ENCODE measurements around the gene FBXL20.
"Not testable (repeated sequence)": the region's sequence is repeated elsewhere in the genome, so short reads cannot be mapped to it uniquely, and the experiment has no call there.

FBXL20 gene

DNA sequence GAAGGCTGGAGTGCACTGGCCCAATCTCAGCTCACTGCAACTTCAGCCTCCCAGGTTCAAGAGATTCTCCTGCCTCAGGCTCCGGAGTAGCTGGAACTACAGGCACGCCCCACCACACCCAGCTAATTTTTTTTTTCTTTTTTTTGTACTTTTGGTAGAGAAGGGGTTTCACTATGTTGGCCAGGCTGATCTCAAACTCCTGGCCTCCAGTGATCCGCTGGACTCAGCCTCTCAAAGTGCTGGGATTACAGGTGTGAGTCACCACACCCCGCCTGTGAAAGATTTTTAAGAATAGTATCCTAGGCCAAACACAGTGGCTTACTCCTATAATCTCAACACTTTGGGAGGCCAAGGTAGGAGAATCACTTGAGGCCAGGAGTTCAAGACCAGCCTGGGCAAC is 33.6 kb downstream of the FBXL20 start:
- H3K4me3 ChIP-seq (ENCODE audit: low read length); H3K36me3 ChIP-seq (ENCODE audit: insufficient read depth, low read length); H3K27me3 ChIP-seq (ENCODE audit: control insufficient read depth, insufficient read depth, low read length); H3K9ac ChIP-seq (ENCODE audit: low read depth, low read length); H3K4me2 ChIP-seq (ENCODE audit: low read length); H3K9me3 ChIP-seq (replicated peaks; ENCODE audit: low read length): not testable (repeated sequence)
- peaks cover 14% of the 10 kb centered on the region for H3K4me1 ChIP-seq (ENCODE audit: control insufficient read depth, insufficient read depth, low read length)

DNA sequence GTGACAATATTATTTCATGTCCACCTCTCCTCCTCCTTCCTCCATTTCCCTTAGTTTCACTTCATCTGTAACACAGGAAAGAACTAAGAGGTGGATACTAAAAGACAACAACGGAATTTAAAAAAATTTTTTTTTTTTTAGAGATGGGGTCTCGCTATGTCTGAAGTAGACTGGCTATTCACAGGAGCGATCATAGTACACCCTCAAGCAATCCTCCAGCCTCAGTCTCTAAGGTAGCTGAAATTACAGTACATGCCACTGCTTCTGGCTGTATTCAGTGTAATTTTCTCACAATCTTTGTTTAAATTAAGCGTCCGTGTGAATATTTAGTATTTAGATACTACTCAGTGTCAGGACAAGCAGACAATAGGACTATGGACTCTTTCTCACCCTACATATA is 35.6 kb downstream of the FBXL20 start:
- Histone ChIP-seq H3K4me3 (ENCODE audit: low read length) (no peak overlapping the region), H3K4me1 (ENCODE audit: control insufficient read depth, insufficient read depth, low read length) (peaks cover 14% of the 10 kb centered on the region), H3K36me3 (ENCODE audit: insufficient read depth, low read length) (no peaks in the 10 kb centered on the region), H3K9me3 (replicated peaks; ENCODE audit: low read length) (no peaks in the 10 kb centered on the region), H3K4me2 (ENCODE audit: low read length) (peak overlapping the region; percentile 61), H3K9ac (ENCODE audit: low read depth, low read length) (no peak overlapping the region), H3K27me3 (ENCODE audit: control insufficient read depth, insufficient read depth, low read length) (no peaks in the 10 kb centered on the region)

- H3K36me3 ChIP-seq (ENCODE audit: insufficient read depth, low read length): no peaks in the 10 kb centered on the region
- no peaks in the 10 kb centered on the region for H3K9me3 ChIP-seq (replicated peaks; ENCODE audit: low read length)
- no peaks in the 10 kb centered on the region for H3K27me3 ChIP-seq (ENCODE audit: control insufficient read depth, insufficient read depth, low read length)
- peak overlapping the region; percentile 12 for H3K9ac ChIP-seq (ENCODE audit: low read depth, low read length)
- H3K4me2 ChIP-seq (ENCODE audit: low read length): peak overlapping the region; percentile 61
- H3K4me1 ChIP-seq (ENCODE audit: control insufficient read depth, insufficient read depth, low read length): peaks cover 14% of the 10 kb centered on the region
- H3K4me3 ChIP-seq (ENCODE audit: low read length): no peak overlapping the region
Observed at GRCh38 chr17:39365242-39365641, 36.2 kb downstream of the FBXL20 start.

GRCh38 chr17:39364236-39365025 is 37.0 kb downstream of the FBXL20 start:
- no peaks in the 10 kb centered on the region for H3K36me3 ChIP-seq (ENCODE audit: insufficient read depth, low read length)
- H3K9ac ChIP-seq (ENCODE audit: low read depth, low read length): no peak overlapping the region
- peaks cover 14% of the 10 kb centered on the region for H3K4me1 ChIP-seq (ENCODE audit: control insufficient read depth, insufficient read depth, low read length)
- H3K4me2 ChIP-seq (ENCODE audit: low read length): no peak overlapping the region
- H3K4me3 ChIP-seq (ENCODE audit: low read length): no peak overlapping the region
- no peaks in the 10 kb centered on the region for H3K27me3 ChIP-seq (ENCODE audit: control insufficient read depth, insufficient read depth, low read length)
- H3K9me3 ChIP-seq (replicated peaks; ENCODE audit: low read length): no peaks in the 10 kb centered on the region

GRCh38 chr17:39361064-39361463 is 40.4 kb downstream of the FBXL20 start:
- Histone ChIP-seq H3K4me2 (ENCODE audit: low read length) (no peak overlapping the region), H3K4me1 (ENCODE audit: control insufficient read depth, insufficient read depth, low read length) (peaks cover 12% of the 10 kb centered on the region), H3K36me3 (ENCODE audit: insufficient read depth, low read length) (no peaks in the 10 kb centered on the region), H3K9ac (ENCODE audit: low read depth, low read length) (no peak overlapping the region), H3K27me3 (ENCODE audit: control insufficient read depth, insufficient read depth, low read length) (no peaks in the 10 kb centered on the region), H3K9me3 (replicated peaks; ENCODE audit: low read length) (no peaks in the 10 kb centered on the region), H3K4me3 (ENCODE audit: low read length) (no peak overlapping the region)

- Histone ChIP-seq H3K4me3 (ENCODE audit: low read length) (no peak overlapping the region), H3K9ac (ENCODE audit: low read depth, low read length) (no peak overlapping the region), H3K9me3 (replicated peaks; ENCODE audit: low read length) (no peaks in the 10 kb centered on the region), H3K4me1 (ENCODE audit: control insufficient read depth, insufficient read depth, low read length) (peaks cover 6% of the 10 kb centered on the region), H3K27me3 (ENCODE audit: control insufficient read depth, insufficient read depth, low read length) (no peaks in the 10 kb centered on the region), H3K36me3 (ENCODE audit: insufficient read depth, low read length) (no peaks in the 10 kb centered on the region), H3K4me2 (ENCODE audit: low read length) (no peak overlapping the region)
Observed at GRCh38 chr17:39360537-39360936, 40.9 kb downstream of the FBXL20 start.

- H3K36me3 ChIP-seq (ENCODE audit: insufficient read depth, low read length): no peaks in the 10 kb centered on the region
- no peak overlapping the region for H3K4me2 ChIP-seq (ENCODE audit: low read length)
- no peaks in the 10 kb centered on the region for H3K9me3 ChIP-seq (replicated peaks; ENCODE audit: low read length)
- no peak overlapping the region for H3K9ac ChIP-seq (ENCODE audit: low read depth, low read length)
- peaks cover under 1% of the 10 kb centered on the region for H3K4me1 ChIP-seq (ENCODE audit: control insufficient read depth, insufficient read depth, low read length)
- H3K4me3 ChIP-seq (ENCODE audit: low read length): no peak overlapping the region
- no peaks in the 10 kb centered on the region for H3K27me3 ChIP-seq (ENCODE audit: control insufficient read depth, insufficient read depth, low read length)
Observed at GRCh38 chr17:39359994-39360393, 41.4 kb downstream of the FBXL20 start.

GRCh38 chr17:39357986-39358385 is 43.4 kb downstream of the FBXL20 start:
- Histone ChIP-seq H3K9ac (ENCODE audit: low read depth, low read length) (no peak overlapping the region), H3K4me1 (ENCODE audit: control insufficient read depth, insufficient read depth, low read length) (no peaks in the 10 kb centered on the region)

DNA sequence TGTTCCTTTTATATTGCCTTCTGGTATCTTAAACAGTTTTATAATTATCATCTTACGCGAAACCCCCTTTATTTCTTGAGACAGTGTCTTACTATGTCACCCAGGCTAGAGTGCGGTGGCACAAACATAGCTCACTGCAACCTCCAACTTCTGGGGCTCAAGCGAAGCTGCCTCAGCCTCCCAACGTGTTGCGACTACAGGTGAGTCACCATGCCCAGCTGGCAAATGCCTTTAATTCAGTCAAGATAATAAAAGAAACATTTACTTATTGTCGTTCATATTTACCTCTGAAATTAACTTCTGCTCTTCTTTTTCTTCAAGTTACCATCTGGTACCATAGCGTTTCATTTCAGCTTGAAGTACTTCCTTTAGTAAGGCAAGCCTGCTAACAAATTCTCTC is 43.9 kb downstream of the FBXL20 start:
- Histone ChIP-seq H3K27me3 (ENCODE audit: control insufficient read depth, insufficient read depth, low read length) (no peaks in the 10 kb centered on the region), H3K9me3 (replicated peaks; ENCODE audit: low read length) (no peaks in the 10 kb centered on the region), H3K9ac (ENCODE audit: low read depth, low read length) (no peak overlapping the region)

More at GRCh38 chr17:39357986-39358385, 43.4 kb downstream of the FBXL20 start:
- Histone ChIP-seq H3K4me3 (ENCODE audit: low read length) (no peak overlapping the region), H3K27me3 (ENCODE audit: control insufficient read depth, insufficient read depth, low read length) (no peaks in the 10 kb centered on the region), H3K9me3 (replicated peaks; ENCODE audit: low read length) (no peaks in the 10 kb centered on the region), H3K36me3 (ENCODE audit: insufficient read depth, low read length) (no peaks in the 10 kb centered on the region), H3K4me2 (ENCODE audit: low read length) (no peak overlapping the region)

GRCh38 chr17:39352986-39353385 is 48.4 kb downstream of the FBXL20 start:
- no peaks in the 10 kb centered on the region for H3K4me1 ChIP-seq (ENCODE audit: control insufficient read depth, insufficient read depth, low read length)
- no peak overlapping the region for H3K4me2 ChIP-seq (ENCODE audit: low read length)
- no peaks in the 10 kb centered on the region for H3K36me3 ChIP-seq (ENCODE audit: insufficient read depth, low read length)
- no peaks in the 10 kb centered on the region for H3K27me3 ChIP-seq (ENCODE audit: control insufficient read depth, insufficient read depth, low read length)
- no peak overlapping the region for H3K9ac ChIP-seq (ENCODE audit: low read depth, low read length)
- H3K4me3 ChIP-seq (ENCODE audit: low read length): no peak overlapping the region
- no peaks in the 10 kb centered on the region for H3K9me3 ChIP-seq (replicated peaks; ENCODE audit: low read length)

More for the DNA sequence above, 43.9 kb downstream of the FBXL20 start:
- Histone ChIP-seq H3K4me3 (ENCODE audit: low read length) (no peak overlapping the region), H3K4me2 (ENCODE audit: low read length) (no peak overlapping the region), H3K4me1 (ENCODE audit: control insufficient read depth, insufficient read depth, low read length) (no peaks in the 10 kb centered on the region), H3K36me3 (ENCODE audit: insufficient read depth, low read length) (no peaks in the 10 kb centered on the region)

GRCh38 chr17:39352511-39352910 is 48.9 kb downstream of the FBXL20 start:
- Histone ChIP-seq H3K27me3 (ENCODE audit: control insufficient read depth, insufficient read depth, low read length) (no peaks in the 10 kb centered on the region), H3K4me3 (ENCODE audit: low read length) (no peak overlapping the region), H3K36me3 (ENCODE audit: insufficient read depth, low read length) (no peaks in the 10 kb centered on the region), H3K4me1 (ENCODE audit: control insufficient read depth, insufficient read depth, low read length) (no peaks in the 10 kb centered on the region), H3K9ac (ENCODE audit: low read depth, low read length) (no peak overlapping the region), H3K4me2 (ENCODE audit: low read length) (no peak overlapping the region), H3K9me3 (replicated peaks; ENCODE audit: low read length) (no peaks in the 10 kb centered on the region)

- Histone ChIP-seq H3K4me1 (ENCODE audit: control insufficient read depth, insufficient read depth, low read length) (no peaks in the 10 kb centered on the region), H3K27me3 (ENCODE audit: control insufficient read depth, insufficient read depth, low read length) (no peaks in the 10 kb centered on the region), H3K9me3 (replicated peaks; ENCODE audit: low read length) (no peaks in the 10 kb centered on the region), H3K36me3 (ENCODE audit: insufficient read depth, low read length) (no peaks in the 10 kb centered on the region), H3K9ac (ENCODE audit: low read depth, low read length) (no peak overlapping the region), H3K4me2 (ENCODE audit: low read length) (no peak overlapping the region), H3K4me3 (ENCODE audit: low read length) (no peak overlapping the region)
Observed at GRCh38 chr17:39351508-39351907, 49.9 kb downstream of the FBXL20 start.

All from skeletal muscle satellite cell (primary cell).